Measurements from ENCODE around the gene OSBP2.

The OSBP2 gene

GRCh38 chr22:30871391-30872284 lies 177.0 kb downstream of the OSBP2 start:
- no peak for DNase-seq

- DNase-seq, result no peak
Measured at GRCh38 chr22:30872285-30873041, 177.8 kb downstream of the OSBP2 start.

GRCh38 chr22:30873086-30873650 lies 178.5 kb downstream of the OSBP2 start:
- no peak for DNase-seq

DNA sequence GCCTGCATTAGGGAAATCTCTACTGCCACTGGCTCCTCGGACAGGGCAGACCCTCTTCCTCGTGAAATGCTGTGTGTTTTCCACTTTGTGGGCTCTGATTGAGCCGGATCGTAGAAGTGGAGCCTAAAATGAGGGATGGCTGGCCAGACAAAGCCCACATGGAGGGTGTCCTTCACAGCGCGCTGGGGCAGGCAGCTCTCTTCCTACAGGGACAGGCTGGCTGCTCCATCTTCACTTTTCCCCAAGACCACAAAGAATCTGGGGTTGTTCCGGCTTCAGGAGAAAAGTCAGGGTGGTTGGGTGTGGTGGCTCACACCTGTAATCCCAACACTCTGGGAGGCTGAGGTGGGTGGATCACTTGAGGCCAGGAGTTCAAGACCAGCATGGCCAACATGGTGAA lies 179.0 kb downstream of the OSBP2 start:
- DNase-seq, result no peak

GRCh38 chr22:30874431-30875370 lies 180.0 kb downstream of the OSBP2 start:
- DNase-seq, result no peak

DNA sequence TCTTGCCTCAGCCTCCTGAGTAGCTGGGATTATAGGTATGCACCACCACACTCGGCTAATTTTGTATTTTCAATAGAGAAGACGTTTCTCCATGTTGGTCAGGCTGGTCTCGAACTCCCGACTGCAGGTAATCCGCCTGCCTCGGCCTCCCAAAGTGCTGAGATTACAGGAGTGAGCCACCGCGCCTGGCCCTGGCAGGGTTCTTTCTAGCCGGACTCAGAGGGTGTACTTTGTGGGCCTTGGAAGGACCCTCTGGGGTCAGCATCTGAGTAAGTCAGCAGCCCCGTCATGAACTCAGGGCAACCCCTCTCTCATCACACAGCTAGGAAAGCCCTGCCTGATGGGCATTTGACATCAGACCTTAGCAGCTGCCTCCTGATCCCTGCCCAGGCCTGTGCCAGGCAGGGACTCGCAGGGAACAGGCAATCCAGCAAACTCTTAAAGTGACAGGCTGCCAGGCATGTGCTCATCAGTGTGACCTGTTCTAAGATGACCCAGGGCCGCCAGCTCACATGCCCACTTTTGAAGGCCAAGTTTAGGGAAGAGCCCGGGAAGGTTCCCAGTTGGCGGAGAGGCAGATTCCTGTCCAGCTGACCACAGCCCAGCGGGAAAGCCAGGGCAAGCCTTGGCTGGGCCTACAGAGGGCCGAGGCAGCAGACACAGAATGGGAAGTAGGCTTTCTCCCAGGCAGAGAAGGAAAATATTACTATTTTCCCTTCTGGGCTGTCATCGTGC lies 181.0 kb downstream of the OSBP2 start:
- no peak for DNase-seq

- no peak for DNase-seq
Measured at GRCh38 chr22:30876221-30876751, 181.6 kb downstream of the OSBP2 start.

DNA sequence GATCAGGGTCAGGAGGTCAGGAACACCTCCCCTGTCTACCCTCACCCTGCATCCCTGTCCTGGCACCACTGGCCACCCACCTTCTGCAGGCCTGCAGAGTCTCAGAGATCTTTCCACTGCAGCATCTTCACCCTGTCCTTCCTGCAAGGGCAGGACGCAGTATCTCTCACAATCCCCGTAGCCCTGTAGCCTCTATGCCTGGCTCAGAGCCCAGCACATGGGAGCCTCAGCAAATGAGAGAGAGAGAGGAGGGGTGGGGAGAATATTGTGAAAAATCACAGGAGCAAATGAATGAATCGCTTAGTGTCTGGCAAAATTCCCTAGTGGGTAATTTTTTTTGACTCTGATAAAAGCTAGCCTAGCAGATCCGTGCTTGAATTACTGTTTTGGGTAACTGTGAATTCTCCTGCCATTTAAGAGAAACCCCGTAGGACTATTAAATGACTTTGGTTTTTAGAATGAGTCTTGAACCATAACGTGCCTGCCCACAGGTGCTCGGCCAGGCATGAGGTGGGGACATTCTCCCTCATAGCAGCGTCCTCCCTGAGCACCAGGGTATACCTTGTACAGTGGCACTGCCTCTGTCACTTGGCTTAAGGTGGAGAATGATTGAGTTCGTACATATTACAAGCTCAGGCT lies 182.4 kb downstream of the OSBP2 start:
- DNase-seq, result no peak

DNA sequence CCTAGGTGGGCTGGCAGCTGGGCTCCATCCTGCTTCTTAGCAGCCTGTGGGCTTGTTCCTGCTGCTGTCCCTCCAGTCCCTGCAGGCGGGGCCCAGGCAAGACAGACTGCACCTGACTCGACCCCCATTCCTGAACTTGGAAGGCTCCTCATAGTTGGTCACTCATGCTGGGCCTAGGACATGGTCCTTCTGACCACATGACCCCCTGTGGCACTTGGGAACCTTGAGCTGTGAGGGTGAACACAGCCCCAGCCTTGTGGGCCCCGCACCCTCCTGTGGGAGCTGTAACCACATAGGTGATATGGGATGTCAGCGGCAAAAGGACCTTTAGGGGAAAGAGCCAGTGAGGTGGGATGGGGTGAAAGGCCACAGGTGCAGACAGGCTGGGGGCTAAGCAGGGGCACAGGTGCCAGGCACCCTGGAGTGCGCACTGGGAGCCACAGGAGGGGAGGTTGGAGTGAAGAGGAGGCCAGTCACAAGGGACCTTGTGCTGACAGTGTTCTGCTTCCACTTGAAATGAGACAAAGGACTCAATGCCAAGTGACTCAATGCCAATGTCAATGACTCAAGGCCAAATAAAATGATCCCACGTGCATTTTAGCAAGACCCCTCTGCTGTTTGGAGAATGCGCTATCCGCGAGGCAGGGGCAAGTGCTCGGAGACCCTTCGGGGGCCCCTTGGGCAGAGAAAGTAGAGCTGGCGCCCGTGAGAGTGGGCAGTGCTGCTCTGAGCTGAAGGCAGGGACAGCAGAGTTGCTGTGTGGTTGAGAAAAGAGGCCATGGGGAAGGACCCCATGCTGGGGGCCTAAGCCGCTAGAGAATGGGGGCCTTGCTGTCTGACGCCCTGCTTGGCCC lies 183.2 kb downstream of the OSBP2 start:
- no peak for DNase-seq

- DNase-seq, result no peak
Measured at GRCh38 chr22:30878516-30879414, 184.1 kb downstream of the OSBP2 start.

DNA sequence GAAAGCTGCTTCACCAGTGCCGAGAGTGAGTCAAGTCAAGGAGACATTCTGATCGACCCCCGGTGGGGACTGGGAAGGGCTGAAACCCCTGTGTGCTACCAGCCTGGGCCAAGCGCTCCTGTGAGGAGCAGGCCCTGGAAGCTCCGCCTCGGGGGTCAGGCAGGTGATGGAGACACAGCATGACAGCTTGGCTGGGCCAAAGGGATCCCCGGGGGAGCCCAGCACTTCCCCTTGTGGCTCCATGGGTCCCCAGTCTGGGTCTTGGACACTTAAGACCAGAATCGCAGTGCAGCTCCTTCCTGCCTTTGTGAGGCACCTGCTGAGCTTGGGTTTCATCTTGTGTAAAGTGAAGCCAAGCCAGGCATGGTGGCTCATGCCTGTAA lies 184.7 kb downstream of the OSBP2 start:
- DNase-seq, result no peak

DNA sequence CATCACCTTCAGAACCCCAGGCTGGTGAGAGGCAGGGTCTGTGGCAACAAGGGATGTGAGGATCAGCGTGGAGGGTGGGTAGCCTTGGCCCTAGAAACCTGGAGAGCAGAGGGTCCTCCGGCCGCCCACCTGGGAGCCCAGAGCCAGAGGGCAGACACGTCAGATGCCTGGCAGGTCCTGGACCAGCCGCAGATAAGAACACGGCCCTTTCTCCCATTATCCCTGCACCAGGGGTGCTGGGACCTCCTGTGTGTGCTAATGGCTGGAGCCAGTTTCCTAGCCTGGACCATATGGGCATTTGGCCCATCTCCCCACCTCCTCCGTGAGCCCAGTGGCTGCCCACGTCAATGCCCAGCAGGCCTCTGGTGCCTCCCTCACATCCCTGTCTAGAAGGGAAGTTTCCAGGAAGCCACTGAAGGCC lies 185.5 kb downstream of the OSBP2 start:
- DNase-seq, result no peak

GRCh38 chr22:30880847-30881246 lies 186.2 kb downstream of the OSBP2 start:
- DNase-seq, result no peak

DNA sequence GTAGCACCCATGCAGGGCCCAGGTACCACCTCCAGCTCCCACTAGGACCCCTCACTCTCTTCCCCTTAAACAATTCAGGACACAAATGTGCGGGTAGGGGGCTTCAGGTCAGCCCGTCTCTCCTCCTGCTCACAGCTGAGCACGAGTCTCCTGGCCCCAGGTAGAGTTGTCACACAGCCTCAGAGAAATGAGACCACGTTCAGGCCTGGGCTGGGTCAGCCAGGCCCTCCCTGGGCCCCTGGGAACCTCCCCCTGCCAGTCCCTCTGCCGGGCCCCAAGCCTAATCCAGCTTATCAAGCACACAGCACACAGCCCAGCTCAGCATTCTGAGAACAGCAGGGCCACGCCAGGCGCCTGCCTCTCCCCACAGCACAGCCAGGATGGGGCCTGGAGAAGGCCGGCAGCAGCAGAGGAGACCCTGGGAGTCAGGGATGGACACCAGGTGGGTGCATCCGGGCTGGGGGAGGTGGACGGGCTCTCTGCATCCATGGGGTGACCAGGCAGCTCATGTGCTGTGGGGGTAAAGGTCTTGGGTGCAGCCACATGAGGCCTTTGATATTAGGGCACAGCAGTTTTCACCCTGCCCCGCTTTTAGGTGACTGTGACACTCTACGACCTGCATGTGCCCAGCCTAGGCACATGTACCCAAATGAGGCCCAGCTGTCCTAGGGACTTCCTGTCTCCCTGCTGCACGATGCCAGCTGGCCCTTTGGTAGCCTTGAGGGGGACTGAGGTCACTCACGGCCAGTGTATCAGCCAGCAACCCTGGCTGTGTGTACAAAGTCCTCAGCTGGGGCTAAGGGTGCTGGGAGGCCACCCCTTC lies 186.9 kb downstream of the OSBP2 start:
- DNase-seq, result no peak

DNA sequence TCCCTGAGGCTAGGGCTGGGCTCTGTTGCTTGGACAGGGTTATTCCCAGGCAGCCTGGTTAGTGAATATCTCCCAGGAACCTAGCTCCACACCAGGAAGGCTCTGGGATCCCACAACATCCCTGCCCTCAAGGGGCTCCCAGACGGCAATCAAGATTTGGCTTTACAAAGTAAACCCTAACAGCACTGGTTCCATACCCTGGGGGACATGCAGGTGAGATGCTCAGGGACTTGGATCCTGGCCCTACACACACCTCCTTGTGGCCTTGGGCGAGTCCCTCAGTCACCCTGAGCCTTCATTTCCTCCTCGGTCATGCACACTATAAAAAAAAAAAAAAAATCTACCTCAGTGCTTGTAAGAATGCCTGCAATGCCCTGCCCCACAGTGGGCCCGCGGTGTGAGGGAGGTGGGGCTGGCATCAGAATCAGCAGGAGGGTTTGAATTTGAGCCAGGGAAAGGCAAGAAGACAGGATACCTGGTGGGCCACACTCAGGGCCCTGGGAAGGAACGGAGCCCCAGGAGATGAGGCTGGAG lies 187.6 kb downstream of the OSBP2 start:
- no peak for DNase-seq

DNA sequence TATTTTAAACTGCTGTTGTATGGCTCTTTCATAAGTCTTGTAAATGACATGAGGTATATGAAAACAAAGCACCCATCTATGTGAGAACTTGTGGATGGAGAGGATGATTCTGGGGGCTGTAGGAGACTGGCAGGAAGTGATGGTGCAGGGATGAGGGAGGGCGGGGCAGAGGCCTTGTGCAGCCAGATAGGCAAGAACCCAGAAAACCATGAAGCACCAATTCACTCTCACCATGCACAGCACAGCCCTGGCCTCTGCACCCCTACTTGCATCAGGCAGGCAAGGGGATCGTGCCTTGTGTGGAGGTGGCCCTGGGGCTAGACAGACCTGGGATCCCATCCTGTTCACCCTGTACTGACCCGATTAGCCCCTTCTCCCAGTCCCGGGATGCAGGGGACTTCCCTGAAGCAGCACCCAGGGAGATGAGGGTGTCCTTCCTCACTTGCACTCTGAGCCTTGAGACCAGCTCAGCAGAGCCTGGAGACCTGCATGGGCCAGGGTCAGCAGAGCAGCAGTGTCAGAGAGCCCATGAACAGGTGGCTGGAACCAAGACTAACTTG lies 188.4 kb downstream of the OSBP2 start:
- no peak for DNase-seq

DNA sequence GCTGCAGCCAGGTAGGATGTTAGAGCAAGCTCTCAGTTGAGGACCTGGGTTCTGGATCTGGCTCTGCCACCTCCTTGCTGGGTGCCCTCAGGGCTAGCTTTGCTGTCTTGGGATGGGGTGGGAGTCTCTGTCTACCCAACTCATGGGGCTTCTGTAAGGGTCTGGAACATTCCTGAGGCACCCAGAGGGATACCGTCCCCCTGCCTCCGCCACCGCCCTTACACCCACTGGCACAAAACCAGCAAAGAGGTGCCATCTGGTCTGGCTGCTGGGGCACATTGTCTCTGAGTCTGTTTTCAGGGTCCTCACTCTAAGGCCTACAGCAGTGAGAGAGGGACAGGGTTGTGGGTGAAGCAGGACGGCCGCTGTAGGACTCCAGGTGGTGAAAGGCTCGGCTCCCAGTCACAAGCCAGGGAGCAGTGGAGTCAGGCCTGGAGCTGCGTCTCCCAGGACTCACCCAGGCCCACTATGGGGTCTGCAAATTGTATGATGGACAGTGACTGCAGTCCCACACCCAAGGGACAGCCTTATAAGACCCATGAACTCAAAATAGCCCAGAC lies 189.0 kb downstream of the OSBP2 start:
- DNase-seq, result no peak

Measured in T-helper 1 cell (primary cell).